ENCODE results near the gene AMPD2. TPM values are rescaled to one million over a fixed set of nuclear protein-coding genes. Genes with fewer than 3 reads are reported as not detected.

The AMPD2 gene
- total RNA-seq, 1 donor from 2014 or later, result 22.9 TPM

DNA sequence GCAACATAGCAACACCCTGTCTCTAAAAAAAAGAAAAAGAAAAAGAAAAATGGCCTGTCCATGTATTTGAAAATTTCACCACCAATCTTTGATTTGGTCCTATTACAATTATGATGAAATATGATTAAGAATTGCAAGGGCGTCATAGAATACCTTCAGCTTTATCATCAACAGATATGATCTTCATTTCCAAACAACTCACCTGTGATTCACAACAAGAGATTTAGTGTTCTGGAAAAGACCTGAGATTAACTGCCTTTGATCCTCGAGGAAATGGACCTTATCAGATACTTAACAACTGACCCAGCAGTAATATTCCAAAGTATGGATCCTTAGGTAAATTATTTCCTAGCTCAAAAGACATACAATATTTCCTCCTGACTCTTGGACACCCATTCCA, 32.8 kb downstream of the AMPD2 start:
- Histone ChIP-seq H3K4me3 (no peak overlapping the region), H3K27me3 (peaks cover 55% of the 10 kb centered on the region), H2AFZ (replicated peaks) (no peak overlapping the region), H4K20me1 (ENCODE audit: low read depth) (no peaks in the 10 kb centered on the region), H3F3A (ENCODE audit: low read depth) (peaks cover 4% of the 10 kb centered on the region), H3K4me1 (peaks cover 3% of the 10 kb centered on the region), H3K9me3 (ENCODE audit: low read depth) (no peaks in the 10 kb centered on the region), H3K36me3 (no peaks in the 10 kb centered on the region), H3K4me2 (no peak overlapping the region), H3K27ac (no peak overlapping the region), H3K9ac (no peak overlapping the region), H3K79me2 (ENCODE audit: low read depth) (no peaks in the 10 kb centered on the region)
- Mint-ChIP-seq H3K36me3 (no peaks in the 10 kb centered on the region), H3K27me3 (ENCODE audit: insufficient read depth, low read depth) (peaks cover 7% of the 10 kb centered on the region), H3K4me1 (peaks cover 11% of the 10 kb centered on the region), H3K4me3 (no peak overlapping the region), H3K27ac (no peak overlapping the region), H3K9me3 (no peaks in the 10 kb centered on the region)
- no peak for DNase-seq (ENCODE audit: low spot score)
- TF ChIP-seq, protein P1, sequence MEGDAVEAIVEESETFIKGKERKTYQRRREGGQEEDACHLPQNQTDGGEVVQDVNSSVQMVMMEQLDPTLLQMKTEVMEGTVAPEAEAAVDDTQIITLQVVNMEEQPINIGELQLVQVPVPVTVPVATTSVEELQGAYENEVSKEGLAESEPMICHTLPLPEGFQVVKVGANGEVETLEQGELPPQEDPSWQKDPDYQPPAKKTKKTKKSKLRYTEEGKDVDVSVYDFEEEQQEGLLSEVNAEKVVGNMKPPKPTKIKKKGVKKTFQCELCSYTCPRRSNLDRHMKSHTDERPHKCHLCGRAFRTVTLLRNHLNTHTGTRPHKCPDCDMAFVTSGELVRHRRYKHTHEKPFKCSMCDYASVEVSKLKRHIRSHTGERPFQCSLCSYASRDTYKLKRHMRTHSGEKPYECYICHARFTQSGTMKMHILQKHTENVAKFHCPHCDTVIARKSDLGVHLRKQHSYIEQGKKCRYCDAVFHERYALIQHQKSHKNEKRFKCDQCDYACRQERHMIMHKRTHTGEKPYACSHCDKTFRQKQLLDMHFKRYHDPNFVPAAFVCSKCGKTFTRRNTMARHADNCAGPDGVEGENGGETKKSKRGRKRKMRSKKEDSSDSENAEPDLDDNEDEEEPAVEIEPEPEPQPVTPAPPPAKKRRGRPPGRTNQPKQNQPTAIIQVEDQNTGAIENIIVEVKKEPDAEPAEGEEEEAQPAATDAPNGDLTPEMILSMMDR (IDR thresholded peaks at IDR 0.05), result no peak
- TF ChIP-seq EZH2 (IDR thresholded peaks at IDR 0.05) (no peak), EZH2phosphoT487 (IDR thresholded peaks at IDR 0.05) (no peak)

DNA sequence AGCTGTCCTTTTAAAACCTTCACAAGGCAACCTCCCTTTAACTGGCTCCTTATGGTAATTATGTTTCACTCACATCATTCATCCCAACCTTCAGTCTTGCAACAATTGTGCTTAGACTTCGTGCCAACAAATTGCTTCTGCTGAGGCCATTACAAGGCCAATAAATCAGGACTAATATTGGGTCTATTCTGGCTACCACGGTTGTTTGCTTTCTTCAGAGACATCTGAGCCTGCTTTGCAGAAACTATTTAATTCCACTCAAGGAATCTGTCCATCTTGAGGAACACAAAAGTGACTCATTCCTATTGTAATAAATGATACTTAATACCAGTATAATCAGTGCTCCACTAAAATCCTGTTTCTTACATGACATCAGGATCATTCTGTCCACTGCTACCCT, 33.7 kb downstream of the AMPD2 start:
- TF ChIP-seq, protein P1 (IDR thresholded peaks at IDR 0.05), result no peak
- TF ChIP-seq EZH2phosphoT487 (IDR thresholded peaks at IDR 0.05) (no peak), EZH2 (IDR thresholded peaks at IDR 0.05) (no peak)
- H3K27me3 Mint-ChIP-seq (ENCODE audit: insufficient read depth, low read depth), result peaks cover 7% of the 10 kb centered on the region
- H3K4me3 Mint-ChIP-seq, result no peak overlapping the region
- H3K4me1 Mint-ChIP-seq, result peaks cover 20% of the 10 kb centered on the region
- Histone ChIP-seq H3K4me1 (peaks cover 3% of the 10 kb centered on the region), H4K20me1 (ENCODE audit: low read depth) (no peaks in the 10 kb centered on the region), H3K9ac (no peak overlapping the region), H3K36me3 (no peaks in the 10 kb centered on the region), H3K27me3 (peaks cover 55% of the 10 kb centered on the region), H3F3A (ENCODE audit: low read depth) (peaks cover 4% of the 10 kb centered on the region), H2AFZ (replicated peaks) (no peak overlapping the region), H3K79me2 (ENCODE audit: low read depth) (no peaks in the 10 kb centered on the region), H3K9me3 (ENCODE audit: low read depth) (no peaks in the 10 kb centered on the region), H3K4me2 (no peak overlapping the region), H3K4me3 (no peak overlapping the region), H3K27ac (no peak overlapping the region)
- peaks cover 2% of the 10 kb centered on the region for H3K36me3 Mint-ChIP-seq
- no peak overlapping the region for H3K27ac Mint-ChIP-seq
- no peak for DNase-seq (ENCODE audit: low spot score)
- no peaks in the 10 kb centered on the region for H3K9me3 Mint-ChIP-seq

DNA sequence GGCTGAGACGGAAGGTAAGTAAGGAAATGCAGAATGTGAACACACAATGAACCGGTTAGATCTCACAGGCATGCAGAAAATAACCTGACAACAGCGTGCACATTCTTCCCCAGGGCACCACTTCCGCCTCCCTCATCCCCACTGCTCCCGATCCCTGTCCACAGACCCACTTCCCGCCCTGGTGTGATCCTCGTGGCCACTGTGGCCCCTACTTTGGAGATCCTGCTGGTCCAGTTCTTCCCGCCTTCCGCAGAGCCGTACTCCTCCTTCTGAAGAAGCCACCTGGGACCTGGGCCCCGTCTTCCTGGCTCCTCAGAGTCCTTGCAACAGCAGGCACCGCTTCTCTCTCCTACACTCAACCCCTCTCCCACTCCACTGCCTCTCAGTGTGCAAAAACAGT, 34.9 kb downstream of the AMPD2 start:
- Histone ChIP-seq H3K79me2 (ENCODE audit: low read depth) (no peaks in the 10 kb centered on the region), H2AFZ (replicated peaks) (no peak overlapping the region), H3K4me2 (no peak overlapping the region), H3K4me1 (peaks cover 3% of the 10 kb centered on the region), H3K27ac (no peak overlapping the region), H3K9ac (no peak overlapping the region), H3F3A (ENCODE audit: low read depth) (peaks cover 4% of the 10 kb centered on the region), H4K20me1 (ENCODE audit: low read depth) (no peaks in the 10 kb centered on the region), H3K9me3 (ENCODE audit: low read depth) (no peaks in the 10 kb centered on the region), H3K4me3 (no peak overlapping the region), H3K27me3 (peaks cover 55% of the 10 kb centered on the region), H3K36me3 (no peaks in the 10 kb centered on the region)
- peaks cover 6% of the 10 kb centered on the region for H3K36me3 Mint-ChIP-seq
- H3K4me1 Mint-ChIP-seq, result peaks cover 15% of the 10 kb centered on the region
- peaks cover 11% of the 10 kb centered on the region for H3K27me3 Mint-ChIP-seq (ENCODE audit: insufficient read depth, low read depth)
- DNase-seq (ENCODE audit: low spot score), result no peak
- no peak overlapping the region for H3K27ac Mint-ChIP-seq
- H3K4me3 Mint-ChIP-seq, result peak overlapping the region; percentile 93
- no peaks in the 10 kb centered on the region for H3K9me3 Mint-ChIP-seq
- TF ChIP-seq EZH2phosphoT487 (IDR thresholded peaks at IDR 0.05), result no peak
- no peak for TF ChIP-seq EZH2 (IDR thresholded peaks at IDR 0.05)
- TF ChIP-seq, protein P1 (IDR thresholded peaks at IDR 0.05), result no peak

Data from neural progenitor cell (in vitro differentiated cells).